GM12878 (cell line): ENCODE data around the gene EEF2KMT. TPM values are rescaled to one million over a fixed set of nuclear protein-coding genes. Genes with fewer than 3 reads are reported as not detected.

Source experiments
- BACH1 ChIP-seq: fragments of 450-650 bp; IDR thresholded peaks from 2 replicates; pipeline ENCODE4 v1.6.1; 2017; ENCODE audit warnings: mild to moderate bottlenecking, borderline replicate concordance
- CBFB ChIP-seq: IDR thresholded peaks from 2 replicates; pipeline ENCODE4 v1.6.1; 2016; ENCODE audit warnings: antibody characterized with exemption, low read depth
- CBX5 ChIP-seq: sonication (generic); IDR thresholded peaks from 2 replicates; pipeline ENCODE4 v1.6.1; 2016; ENCODE audit warnings: low read depth, moderate library complexity, mild to moderate bottlenecking, inconsistent platforms
- CREB1 ChIP-seq: IDR thresholded peaks from 2 replicates; pipeline ENCODE4 v1.6.1; 2012; ENCODE audit warnings: low read depth, mild to moderate bottlenecking, inconsistent platforms
- CREM ChIP-seq: IDR thresholded peaks from 2 replicates; pipeline ENCODE4 v1.6.1; 2014; ENCODE audit warnings: antibody characterized with exemption, low read depth
- MEF2A ChIP-seq: IDR thresholded peaks from 2 replicates; pipeline ENCODE4 v1.6.1; 2011; ENCODE audit warnings: low read depth, mild to moderate bottlenecking, low read length, moderate library complexity; ENCODE audit not compliant: insufficient read depth
- MEF2B ChIP-seq: fragments of 450-650 bp; IDR thresholded peaks from 2 replicates; pipeline ENCODE4 v1.6.1; 2018; ENCODE audit warnings: mild to moderate bottlenecking, moderate library complexity; ENCODE audit not compliant: partially characterized antibody, poor library complexity, severe bottlenecking
- NBN ChIP-seq: fragments of 450-650 bp; IDR thresholded peaks from 2 replicates; pipeline ENCODE4 v1.6.1; 2016
- NR2C1 ChIP-seq: fragments of 450-650 bp; IDR thresholded peaks from 2 replicates; pipeline ENCODE4 v1.6.1; 2017; ENCODE audit warnings: antibody characterized with exemption, mild to moderate bottlenecking, moderate library complexity
- SMARCA5 ChIP-seq: fragments of 450-650 bp; IDR thresholded peaks from 2 replicates; pipeline ENCODE4 v1.6.1; 2017; ENCODE audit warnings: mild to moderate bottlenecking
- TAF1 ChIP-seq: IDR thresholded peaks from 2 replicates; pipeline ENCODE4 v1.6.1; 2011; ENCODE audit warnings: mild to moderate bottlenecking, low read depth, low read length, borderline replicate concordance
- ZNF217 ChIP-seq: fragments of 450-650 bp; IDR thresholded peaks from 2 replicates; pipeline ENCODE4 v1.6.1; 2017; ENCODE audit warnings: antibody characterized with exemption, mild to moderate bottlenecking
- ZNF622 ChIP-seq: fragments of 450-650 bp; IDR thresholded peaks from 2 replicates; pipeline ENCODE4 v1.6.1; 2017; ENCODE audit warnings: mild to moderate bottlenecking, inconsistent platforms
- ZSCAN29 ChIP-seq: fragments of 450-650 bp; IDR thresholded peaks from 2 replicates; pipeline ENCODE4 v1.6.1; 2017; ENCODE audit warnings: mild to moderate bottlenecking, moderate library complexity
- polyA plus RNA-seq, 11 experiments: library from polyadenylated mRNA; depleted of rRNA in 4 of 11; unstranded in 6 of 11; stranded (reverse) in 5 of 11; fragments of >200 nt; fragmentation: Nextera tagmentation in 4 of 11; fragmentation: Illumina TruSeq in 1 of 11; extraction: Ambion mirVana in 4 of 11; extraction: Trizol in 1 of 11; gene quantifications; 1 replicate in 1 of 11; 2 replicates in 10 of 11; pipeline versions ENCODE4 v1.2.1 to v1.2.3, GENCODE V29; 2011 to 2016; ENCODE audit warnings: inconsistent platforms in 2 of 11, missing spikeins in 2 of 11, low read depth in 1 of 11
- total RNA-seq, 4 experiments: library from RNA; depleted of rRNA in 3 of 4; stranded (reverse); fragments of >200 nt in 3 of 4; fragmentation: Illumina TruSeq in 1 of 4; extraction: Trizol in 1 of 4; gene quantifications; 2 replicates each; pipeline versions ENCODE4 v1.2.1 to v1.2.3, GENCODE V29; 2013 to 2021
- TF ChIP-seq, protein P1 (sequence below): IDR thresholded peaks from 2 replicates; pipeline ENCODE4 v1.6.1; 2012; ENCODE audit warnings: improper control_type of control experiment, low read depth, low read length; ENCODE audit not compliant: insufficient replicate concordance
- TF ChIP-seq, protein P2 (sequence below): fragments of 450-650 bp; IDR thresholded peaks from 2 replicates; pipeline ENCODE4 v1.6.1; 2017; ENCODE audit warnings: mild to moderate bottlenecking
- TF ChIP-seq, protein P3 (sequence below): fragments of 450-650 bp; IDR thresholded peaks from 2 replicates; pipeline ENCODE4 v1.6.1; 2018; ENCODE audit warnings: borderline replicate concordance, mild to moderate bottlenecking; ENCODE audit not compliant: partially characterized antibody
- TF ChIP-seq, protein P4 (sequence below): fragments of 450-650 bp; IDR thresholded peaks from 2 replicates; pipeline ENCODE4 v1.6.1; 2017; ENCODE audit warnings: borderline replicate concordance

Gene EEF2KMT
- total and polyA plus RNA-seq, 10 of the 15 experiments (the other 5 are each of a cell fraction or from before 2014, with no cell fraction given), result 3.8 to 28.1 (median 14.3) TPM

DNA sequence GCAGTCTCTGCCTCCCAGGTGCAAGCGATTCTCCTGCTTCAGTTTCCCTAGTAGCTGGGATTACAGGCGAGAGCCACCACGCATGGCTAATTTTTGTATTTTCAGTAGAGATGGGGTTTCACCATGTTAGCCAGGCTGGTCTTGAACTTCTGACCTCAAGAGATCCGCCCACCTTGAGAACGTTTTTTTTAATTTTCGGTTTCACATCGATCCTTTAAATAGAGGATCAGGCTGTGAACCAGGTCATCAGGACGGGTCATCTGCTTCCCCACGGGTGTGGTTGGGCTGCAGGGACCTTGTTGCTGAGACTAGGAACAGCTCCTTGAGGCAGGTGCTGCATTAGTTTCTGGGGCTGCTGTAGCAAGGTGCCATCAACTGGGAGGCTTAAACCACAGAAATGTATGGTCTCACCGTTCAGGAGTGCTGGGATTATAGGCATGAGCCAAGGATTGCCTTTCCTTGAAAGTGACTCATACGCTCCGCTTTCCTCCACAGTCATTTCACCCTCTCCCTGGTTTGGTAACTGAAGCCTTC is 55.9 kb downstream of the EEF2KMT start (continued):
- TF ChIP-seq TAF1 (no peak), MEF2B (peak; percentile 39), NBN (no peak), CBX5 (no peak), CBFB (no peak), CREM (peak; percentile 12; the same call in 1 of the 2 replicates), NR2C1 (no peak), CREB1 (no peak), SMARCA5 (no peak), ZSCAN29 (no peak), ZNF217 (no peak), ZNF622 (no peak), BACH1 (no peak), MEF2A (peak; percentile 65; the same call in 1 of the 2 replicates)
- TF ChIP-seq, protein P1, sequence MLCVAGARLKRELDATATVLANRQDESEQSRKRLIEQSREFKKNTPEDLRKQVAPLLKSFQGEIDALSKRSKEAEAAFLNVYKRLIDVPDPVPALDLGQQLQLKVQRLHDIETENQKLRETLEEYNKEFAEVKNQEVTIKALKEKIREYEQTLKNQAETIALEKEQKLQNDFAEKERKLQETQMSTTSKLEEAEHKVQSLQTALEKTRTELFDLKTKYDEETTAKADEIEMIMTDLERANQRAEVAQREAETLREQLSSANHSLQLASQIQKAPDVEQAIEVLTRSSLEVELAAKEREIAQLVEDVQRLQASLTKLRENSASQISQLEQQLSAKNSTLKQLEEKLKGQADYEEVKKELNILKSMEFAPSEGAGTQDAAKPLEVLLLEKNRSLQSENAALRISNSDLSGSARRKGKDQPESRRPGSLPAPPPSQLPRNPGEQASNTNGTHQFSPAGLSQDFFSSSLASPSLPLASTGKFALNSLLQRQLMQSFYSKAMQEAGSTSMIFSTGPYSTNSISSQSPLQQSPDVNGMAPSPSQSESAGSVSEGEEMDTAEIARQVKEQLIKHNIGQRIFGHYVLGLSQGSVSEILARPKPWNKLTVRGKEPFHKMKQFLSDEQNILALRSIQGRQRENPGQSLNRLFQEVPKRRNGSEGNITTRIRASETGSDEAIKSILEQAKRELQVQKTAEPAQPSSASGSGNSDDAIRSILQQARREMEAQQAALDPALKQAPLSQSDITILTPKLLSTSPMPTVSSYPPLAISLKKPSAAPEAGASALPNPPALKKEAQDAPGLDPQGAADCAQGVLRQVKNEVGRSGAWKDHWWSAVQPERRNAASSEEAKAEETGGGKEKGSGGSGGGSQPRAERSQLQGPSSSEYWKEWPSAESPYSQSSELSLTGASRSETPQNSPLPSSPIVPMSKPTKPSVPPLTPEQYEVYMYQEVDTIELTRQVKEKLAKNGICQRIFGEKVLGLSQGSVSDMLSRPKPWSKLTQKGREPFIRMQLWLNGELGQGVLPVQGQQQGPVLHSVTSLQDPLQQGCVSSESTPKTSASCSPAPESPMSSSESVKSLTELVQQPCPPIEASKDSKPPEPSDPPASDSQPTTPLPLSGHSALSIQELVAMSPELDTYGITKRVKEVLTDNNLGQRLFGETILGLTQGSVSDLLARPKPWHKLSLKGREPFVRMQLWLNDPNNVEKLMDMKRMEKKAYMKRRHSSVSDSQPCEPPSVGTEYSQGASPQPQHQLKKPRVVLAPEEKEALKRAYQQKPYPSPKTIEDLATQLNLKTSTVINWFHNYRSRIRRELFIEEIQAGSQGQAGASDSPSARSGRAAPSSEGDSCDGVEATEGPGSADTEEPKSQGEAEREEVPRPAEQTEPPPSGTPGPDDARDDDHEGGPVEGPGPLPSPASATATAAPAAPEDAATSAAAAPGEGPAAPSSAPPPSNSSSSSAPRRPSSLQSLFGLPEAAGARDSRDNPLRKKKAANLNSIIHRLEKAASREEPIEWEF, result no peak
- TF ChIP-seq, protein P2, sequence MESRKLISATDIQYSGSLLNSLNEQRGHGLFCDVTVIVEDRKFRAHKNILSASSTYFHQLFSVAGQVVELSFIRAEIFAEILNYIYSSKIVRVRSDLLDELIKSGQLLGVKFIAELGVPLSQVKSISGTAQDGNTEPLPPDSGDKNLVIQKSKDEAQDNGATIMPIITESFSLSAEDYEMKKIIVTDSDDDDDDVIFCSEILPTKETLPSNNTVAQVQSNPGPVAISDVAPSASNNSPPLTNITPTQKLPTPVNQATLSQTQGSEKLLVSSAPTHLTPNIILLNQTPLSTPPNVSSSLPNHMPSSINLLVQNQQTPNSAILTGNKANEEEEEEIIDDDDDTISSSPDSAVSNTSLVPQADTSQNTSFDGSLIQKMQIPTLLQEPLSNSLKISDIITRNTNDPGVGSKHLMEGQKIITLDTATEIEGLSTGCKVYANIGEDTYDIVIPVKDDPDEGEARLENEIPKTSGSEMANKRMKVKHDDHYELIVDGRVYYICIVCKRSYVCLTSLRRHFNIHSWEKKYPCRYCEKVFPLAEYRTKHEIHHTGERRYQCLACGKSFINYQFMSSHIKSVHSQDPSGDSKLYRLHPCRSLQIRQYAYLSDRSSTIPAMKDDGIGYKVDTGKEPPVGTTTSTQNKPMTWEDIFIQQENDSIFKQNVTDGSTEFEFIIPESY, result no peak
- TF ChIP-seq, protein P3, sequence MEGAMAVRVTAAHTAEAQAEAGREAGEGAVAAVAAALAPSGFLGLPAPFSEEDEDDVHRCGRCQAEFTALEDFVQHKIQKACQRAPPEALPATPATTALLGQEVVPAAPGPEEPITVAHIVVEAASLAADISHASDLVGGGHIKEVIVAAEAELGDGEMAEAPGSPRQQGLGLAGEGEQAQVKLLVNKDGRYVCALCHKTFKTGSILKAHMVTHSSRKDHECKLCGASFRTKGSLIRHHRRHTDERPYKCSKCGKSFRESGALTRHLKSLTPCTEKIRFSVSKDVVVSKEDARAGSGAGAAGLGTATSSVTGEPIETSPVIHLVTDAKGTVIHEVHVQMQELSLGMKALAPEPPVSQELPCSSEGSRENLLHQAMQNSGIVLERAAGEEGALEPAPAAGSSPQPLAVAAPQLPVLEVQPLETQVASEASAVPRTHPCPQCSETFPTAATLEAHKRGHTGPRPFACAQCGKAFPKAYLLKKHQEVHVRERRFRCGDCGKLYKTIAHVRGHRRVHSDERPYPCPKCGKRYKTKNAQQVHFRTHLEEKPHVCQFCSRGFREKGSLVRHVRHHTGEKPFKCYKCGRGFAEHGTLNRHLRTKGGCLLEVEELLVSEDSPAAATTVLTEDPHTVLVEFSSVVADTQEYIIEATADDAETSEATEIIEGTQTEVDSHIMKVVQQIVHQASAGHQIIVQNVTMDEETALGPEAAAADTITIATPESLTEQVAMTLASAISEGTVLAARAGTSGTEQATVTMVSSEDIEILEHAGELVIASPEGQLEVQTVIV, result no peak
- TF ChIP-seq, protein P4, sequence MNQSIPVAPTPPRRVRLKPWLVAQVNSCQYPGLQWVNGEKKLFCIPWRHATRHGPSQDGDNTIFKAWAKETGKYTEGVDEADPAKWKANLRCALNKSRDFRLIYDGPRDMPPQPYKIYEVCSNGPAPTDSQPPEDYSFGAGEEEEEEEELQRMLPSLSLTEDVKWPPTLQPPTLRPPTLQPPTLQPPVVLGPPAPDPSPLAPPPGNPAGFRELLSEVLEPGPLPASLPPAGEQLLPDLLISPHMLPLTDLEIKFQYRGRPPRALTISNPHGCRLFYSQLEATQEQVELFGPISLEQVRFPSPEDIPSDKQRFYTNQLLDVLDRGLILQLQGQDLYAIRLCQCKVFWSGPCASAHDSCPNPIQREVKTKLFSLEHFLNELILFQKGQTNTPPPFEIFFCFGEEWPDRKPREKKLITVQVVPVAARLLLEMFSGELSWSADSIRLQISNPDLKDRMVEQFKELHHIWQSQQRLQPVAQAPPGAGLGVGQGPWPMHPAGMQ, result no peak
